22Rv1 (cell line): ENCODE measurements around the gene ALPI.
"Not testable (repeated sequence)": the region's sequence is repeated elsewhere in the genome, so short reads cannot be mapped to it uniquely, and the experiment has no call there.

Source experiments
- H3K27ac ChIP-seq: fragments of 450-650 bp; 2 replicates; pipeline ENCODE4 v1.5.1; 2017
- CTCF ChIP-seq: fragments of 450-650 bp; IDR thresholded peaks from 2 replicates; pipeline ENCODE4 v1.5.1; 2017; ENCODE audit warnings: mild to moderate bottlenecking
- ZFX ChIP-seq: fragments of 450-650 bp; IDR thresholded peaks from 2 replicates; pipeline ENCODE4 v1.6.1; 2017; ENCODE audit warnings: antibody characterized with exemption, borderline replicate concordance

The ALPI gene

GRCh38 chr2:232441147-232441651 lies 14.8 kb upstream of the ALPI start:
- TF ChIP-seq ZFX (no peak), CTCF (no peak)
- no peak overlapping the region for H3K27ac ChIP-seq

GRCh38 chr2:232441922-232442321 lies 14.0 kb upstream of the ALPI start:
- H3K27ac ChIP-seq: not testable (repeated sequence)

GRCh38 chr2:232442431-232442830 lies 13.5 kb upstream of the ALPI start:
- not testable (repeated sequence) for H3K27ac ChIP-seq

- H3K27ac ChIP-seq: not testable (repeated sequence)
Observed at GRCh38 chr2:232443047-232443446, 12.9 kb upstream of the ALPI start.

- H3K27ac ChIP-seq: not testable (repeated sequence)
Observed at GRCh38 chr2:232443669-232444408, 12.1 kb upstream of the ALPI start.

- no peak for TF ChIP-seq ZFX
- peak; percentile 78 for TF ChIP-seq CTCF
Observed at GRCh38 chr2:232444409-232445148, 11.4 kb upstream of the ALPI start.

GRCh38 chr2:232445149-232445885 lies 10.6 kb upstream of the ALPI start:
- not testable (repeated sequence) for H3K27ac ChIP-seq

More at GRCh38 chr2:232444409-232445148, 11.4 kb upstream of the ALPI start:
- no peak overlapping the region for H3K27ac ChIP-seq

- peak; percentile 62 for TF ChIP-seq CTCF
- H3K27ac ChIP-seq: not testable (repeated sequence)
Observed at GRCh38 chr2:232446266-232446777, 9.6 kb upstream of the ALPI start.

GRCh38 chr2:232447091-232447620 lies 8.8 kb upstream of the ALPI start:
- no peak overlapping the region for H3K27ac ChIP-seq
- no peak for TF ChIP-seq ZFX
- TF ChIP-seq CTCF: no peak
